ENCODE results near the gene ATG13. TPM values are rescaled to one million over a fixed set of nuclear protein-coding genes. Genes with fewer than 3 reads are reported as not detected.
"Not testable (repeated sequence)": the region's sequence is repeated elsewhere in the genome, so short reads cannot be mapped to it uniquely, and the experiment has no call there.

ATG13 gene
- total RNA-seq = 10 to 100 TPM; 40.9 to 79.4 (median 66.4) TPM

- TF ChIP-seq, protein P1, sequence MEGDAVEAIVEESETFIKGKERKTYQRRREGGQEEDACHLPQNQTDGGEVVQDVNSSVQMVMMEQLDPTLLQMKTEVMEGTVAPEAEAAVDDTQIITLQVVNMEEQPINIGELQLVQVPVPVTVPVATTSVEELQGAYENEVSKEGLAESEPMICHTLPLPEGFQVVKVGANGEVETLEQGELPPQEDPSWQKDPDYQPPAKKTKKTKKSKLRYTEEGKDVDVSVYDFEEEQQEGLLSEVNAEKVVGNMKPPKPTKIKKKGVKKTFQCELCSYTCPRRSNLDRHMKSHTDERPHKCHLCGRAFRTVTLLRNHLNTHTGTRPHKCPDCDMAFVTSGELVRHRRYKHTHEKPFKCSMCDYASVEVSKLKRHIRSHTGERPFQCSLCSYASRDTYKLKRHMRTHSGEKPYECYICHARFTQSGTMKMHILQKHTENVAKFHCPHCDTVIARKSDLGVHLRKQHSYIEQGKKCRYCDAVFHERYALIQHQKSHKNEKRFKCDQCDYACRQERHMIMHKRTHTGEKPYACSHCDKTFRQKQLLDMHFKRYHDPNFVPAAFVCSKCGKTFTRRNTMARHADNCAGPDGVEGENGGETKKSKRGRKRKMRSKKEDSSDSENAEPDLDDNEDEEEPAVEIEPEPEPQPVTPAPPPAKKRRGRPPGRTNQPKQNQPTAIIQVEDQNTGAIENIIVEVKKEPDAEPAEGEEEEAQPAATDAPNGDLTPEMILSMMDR (IDR thresholded peaks at IDR 0.05) = peak; percentile 56 to 80 (median 76)
- peak in 3 of 4 donors; percentile 36 to 64 (median 50) for TF ChIP-seq POLR2A (IDR thresholded peaks at IDR 0.05)
- Histone ChIP-seq H3K4me1 (peaks cover 10 to 56% (median 22%) of the 10 kb centered on the region in 3 donors), H3K9me3 (no peaks in the 10 kb centered on the region), H3K36me3 (peaks cover 0 to 29% (median 0%) of the 10 kb centered on the region in 3 donors), H3K27me3 (no peaks in the 10 kb centered on the region), H3K4me3 (peak within 1 kb of the TSS; percentile 92 to 100 (median 96)), H3K27ac (peak within 1 kb of the TSS; percentile 97 to 100 (median 99))
- DNase-seq = peak; percentile 59
- 0% methylated on average over 29 to 56 of the region's 72 CpGs for WGBS, 2 donors
- intact Hi-C loops (cut with DNase I) = no loop called here
Observed at GRCh38 chr11:46617134-46617971, at the start of gene ATG13, which contains the start of gene HARBI1. TSS of gene ATG13 (plus strand) at chr11:46617553. CDS start at chr11:46644292, 26,739 bp downstream. TSS of gene HARBI1 (minus strand) at chr11:46617227. CDS start at chr11:46616237, 990 bp downstream.

- no peak for TF ChIP-seq POLR2A (IDR thresholded peaks at IDR 0.05)
- TF ChIP-seq, protein P1 (IDR thresholded peaks at IDR 0.05) = no peak
- intact Hi-C loops (cut with DNase I) = no loop called here
- Histone ChIP-seq H3K9me3 (no peaks in the 10 kb centered on the region), H3K36me3 (no peaks in the 10 kb centered on the region), H3K27me3 (no peaks in the 10 kb centered on the region), H3K4me3 (no peak overlapping the region), H3K4me1 (peaks cover 0 to 12% (median 0%) of the 10 kb centered on the region in 3 donors), H3K27ac (no peak overlapping the region)
- WGBS, 2 donors = 20 to 29% methylated on average over 2 of the region's 2 CpGs
- no peak for DNase-seq
Observed at GRCh38 chr11:46570790-46571398, 46.5 kb upstream of the ATG13 start.

DNA sequence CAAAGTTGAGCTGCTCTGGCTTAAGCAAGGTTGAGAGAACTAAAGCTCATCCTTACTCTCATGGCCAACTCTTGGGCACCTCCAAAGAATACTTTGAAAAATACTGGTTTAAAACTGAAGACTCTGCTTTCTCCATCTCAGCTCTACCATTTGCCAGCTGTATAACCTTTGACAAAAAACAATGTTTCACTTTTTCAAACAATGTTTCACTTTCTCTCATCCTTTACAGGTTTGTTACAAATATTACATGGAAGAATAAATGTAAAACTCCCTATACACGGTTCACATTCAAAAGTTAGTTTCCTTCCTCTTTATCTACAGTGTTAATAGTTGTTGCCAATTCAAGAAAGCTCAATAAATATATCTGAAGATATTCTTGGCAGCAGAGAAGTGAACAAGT, 42.7 kb upstream of the ATG13 start:
- 11 to 27% methylated on average over 1 of the region's 1 CpG for WGBS, 2 donors
- Histone ChIP-seq H3K9me3 (no peaks in the 10 kb centered on the region), H3K4me1 (peaks cover 0 to 12% (median 0%) of the 10 kb centered on the region in 3 donors), H3K36me3 (no peaks in the 10 kb centered on the region), H3K27me3 (no peaks in the 10 kb centered on the region), H3K27ac (no peak overlapping the region), H3K4me3 (no peak overlapping the region)
- intact Hi-C loops (cut with DNase I) = no loop called here
- TF ChIP-seq POLR2A (IDR thresholded peaks at IDR 0.05) = no peak
- TF ChIP-seq, protein P1 (IDR thresholded peaks at IDR 0.05) = no peak
- no peak for DNase-seq

GRCh38 chr11:46577058-46577457, 40.3 kb upstream of the ATG13 start:
- intact Hi-C loops (cut with DNase I) = no loop called here
- TF ChIP-seq, protein P1 (IDR thresholded peaks at IDR 0.05) = no peak
- no peak for TF ChIP-seq POLR2A (IDR thresholded peaks at IDR 0.05)
- DNase-seq = no peak
- WGBS, 2 donors = 100% methylated on average over 1 of the region's 1 CpG
- no peaks in the 10 kb centered on the region for H3K36me3 ChIP-seq
- H3K4me1 ChIP-seq = no peaks in the 10 kb centered on the region
- H3K9me3 ChIP-seq = no peaks in the 10 kb centered on the region
- H3K27ac ChIP-seq = no peak overlapping the region
- no peak overlapping the region for H3K4me3 ChIP-seq
- no peaks in the 10 kb centered on the region for H3K27me3 ChIP-seq

GRCh38 chr11:46582588-46582987, 34.8 kb upstream of the ATG13 start:
- 95 to 96% methylated on average over 5 of the region's 5 CpGs for WGBS, 2 donors
- no peak overlapping the region for H3K27ac ChIP-seq
- intact Hi-C loops (cut with DNase I) = no loop called here
- H3K27me3 ChIP-seq = no peaks in the 10 kb centered on the region
- TF ChIP-seq, protein P1 (IDR thresholded peaks at IDR 0.05) = no peak
- TF ChIP-seq POLR2A (IDR thresholded peaks at IDR 0.05) = no peak
- DNase-seq = no peak
- H3K36me3 ChIP-seq = peaks cover 0 to 5% (median 0%) of the 10 kb centered on the region in 3 donors
- H3K4me3 ChIP-seq = no peak overlapping the region
- no peaks in the 10 kb centered on the region for H3K9me3 ChIP-seq
- H3K4me1 ChIP-seq = peaks cover 0 to 4% (median 0%) of the 10 kb centered on the region in 3 donors

GRCh38 chr11:46583513-46583912, 33.8 kb upstream of the ATG13 start:
- peaks cover 0 to 12% (median 1%) of the 10 kb centered on the region in 3 donors for H3K4me1 ChIP-seq
- H3K4me3 ChIP-seq; H3K27ac ChIP-seq; intact Hi-C loops (cut with DNase I); DNase-seq; H3K9me3 ChIP-seq; H3K36me3 ChIP-seq; H3K27me3 ChIP-seq: not testable (repeated sequence)
- WGBS, 2 donors = no CpG with 5 or more reads among the region's 1 CpG
